ENCODE measurements around the gene F7. TPM values are rescaled to one million over a fixed set of nuclear protein-coding genes. Genes with fewer than 3 reads are reported as not detected.

Gene F7
- total and polyA plus RNA-seq, 2 donors (not counting 1 experiment from before 2014, with no cell fraction given): not detected

DNA sequence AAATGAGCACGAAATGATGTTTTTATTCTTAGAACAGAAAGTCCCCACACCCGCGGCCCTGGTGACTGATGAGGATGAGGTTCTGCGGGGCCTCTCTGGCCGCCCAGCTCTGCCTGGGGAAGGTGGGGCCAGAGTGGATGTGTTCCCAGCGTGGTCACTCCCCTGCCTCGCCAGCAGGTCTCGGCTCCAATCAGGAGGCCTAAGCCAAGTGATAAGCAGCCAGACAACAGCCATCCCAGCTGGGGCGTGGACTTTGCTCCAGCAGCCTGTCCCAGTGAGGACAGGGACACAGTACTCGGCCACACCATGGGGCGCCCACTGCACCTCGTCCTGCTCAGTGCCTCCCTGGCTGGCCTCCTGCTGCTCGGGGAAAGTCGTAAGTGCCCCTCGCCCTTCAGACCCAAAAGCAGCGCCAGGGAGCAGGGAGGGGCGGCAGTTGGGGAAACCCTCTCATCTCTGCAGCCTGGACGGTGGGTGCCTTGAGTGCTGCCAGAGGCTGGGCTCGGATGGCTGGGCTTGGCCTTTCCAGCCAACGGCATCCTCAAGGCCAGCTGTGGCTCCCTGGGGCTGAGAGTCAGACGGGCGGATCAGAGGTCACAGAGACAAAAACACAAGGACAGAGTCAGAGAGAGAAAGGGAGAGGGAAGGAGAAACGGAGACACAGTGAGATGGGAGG lies 17.1 kb downstream of the F7 start, which contains the start of gene F10:
F10 (plus strand) TSS at position 250 of the 676 bp plus-strand sequence; CDS start at position 307, 57 bp downstream.
- Mint-ChIP-seq H3K9me3 (ENCODE audit: insufficient read depth) (no peaks in the 10 kb centered on the region), H3K27ac (no peak within 1 kb of the TSS), H3K4me3 (no peak within 1 kb of the TSS), H3K4me1 (no peaks in the 10 kb centered on the region), H3K27me3 (peaks cover 18% of the 10 kb centered on the region)
- whole genome bisulfite sequencing (ENCODE audit: insufficient coverage): 83% methylated on average over 20 of the region's 23 CpGs
- ChIA-PET POLR2A (no interaction called here), CTCF (no interaction called here)
- intact Hi-C loops (cut with micrococcal nuclease): no loop called here
- H3K27ac ChIP-seq (ENCODE audit: low read length in 2 of 2): no peak within 1 kb of the TSS
- no peak for TF ChIP-seq EZH2 (IDR thresholded peaks at IDR 0.05; ENCODE audit: borderline replicate concordance, insufficient read depth, low read depth, low read length, poor library complexity, severe bottlenecking)
- TF ChIP-seq, protein P1, sequence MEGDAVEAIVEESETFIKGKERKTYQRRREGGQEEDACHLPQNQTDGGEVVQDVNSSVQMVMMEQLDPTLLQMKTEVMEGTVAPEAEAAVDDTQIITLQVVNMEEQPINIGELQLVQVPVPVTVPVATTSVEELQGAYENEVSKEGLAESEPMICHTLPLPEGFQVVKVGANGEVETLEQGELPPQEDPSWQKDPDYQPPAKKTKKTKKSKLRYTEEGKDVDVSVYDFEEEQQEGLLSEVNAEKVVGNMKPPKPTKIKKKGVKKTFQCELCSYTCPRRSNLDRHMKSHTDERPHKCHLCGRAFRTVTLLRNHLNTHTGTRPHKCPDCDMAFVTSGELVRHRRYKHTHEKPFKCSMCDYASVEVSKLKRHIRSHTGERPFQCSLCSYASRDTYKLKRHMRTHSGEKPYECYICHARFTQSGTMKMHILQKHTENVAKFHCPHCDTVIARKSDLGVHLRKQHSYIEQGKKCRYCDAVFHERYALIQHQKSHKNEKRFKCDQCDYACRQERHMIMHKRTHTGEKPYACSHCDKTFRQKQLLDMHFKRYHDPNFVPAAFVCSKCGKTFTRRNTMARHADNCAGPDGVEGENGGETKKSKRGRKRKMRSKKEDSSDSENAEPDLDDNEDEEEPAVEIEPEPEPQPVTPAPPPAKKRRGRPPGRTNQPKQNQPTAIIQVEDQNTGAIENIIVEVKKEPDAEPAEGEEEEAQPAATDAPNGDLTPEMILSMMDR (IDR thresholded peaks at IDR 0.05): no peak
- H3K36me3 ChIP-seq (replicated peaks in 1 of 2; ENCODE audit: control extremely low read depth in 1 of 2, control insufficient read depth in 1 of 2, extremely low read depth in 1 of 2, insufficient read depth in 2 of 2, low read length in 1 of 2): no peaks in the 10 kb centered on the region
- no peak for DNase-seq
- no peak within 1 kb of the TSS for H3K9ac ChIP-seq (ENCODE audit: low read length)
- H3K4me2 ChIP-seq (replicated peaks; ENCODE audit: low read depth, low read length, poor library complexity, severe bottlenecking): no peak within 1 kb of the TSS
- no peaks in the 10 kb centered on the region for H3K79me2 ChIP-seq (ENCODE audit: control insufficient read depth, insufficient read depth, low read length)
- H3K4me1 ChIP-seq (ENCODE audit: control insufficient read depth in 2 of 2, insufficient read depth in 2 of 2, low read length in 2 of 2): no peaks in the 10 kb centered on the region
- no peaks in the 10 kb centered on the region for H4K20me1 ChIP-seq (ENCODE audit: control insufficient read depth, insufficient read depth, low read length, poor library complexity, severe bottlenecking)
- no peaks in the 10 kb centered on the region for H3K9me3 ChIP-seq (ENCODE audit: control extremely low read depth in 1 of 3, control insufficient read depth in 2 of 3, insufficient read depth in 1 of 3, low read length in 2 of 3)
- H3K27me3 ChIP-seq (replicated peaks in 1 of 4; ENCODE audit: control extremely low read depth in 1 of 4, control insufficient read depth in 3 of 4, insufficient read depth in 4 of 4, low read length in 3 of 4): peaks cover 0 to under 1% (median 0%) of the 10 kb centered on the region in 4 experiments
- no peak for ATAC-seq (ENCODE audit: low read depth)
- no peak within 1 kb of the TSS for H3K4me3 ChIP-seq (ENCODE audit: control extremely low read depth in 1 of 5, extremely low read depth in 1 of 5, insufficient read depth in 1 of 5, low read depth in 2 of 5, low read length in 4 of 5)
- H2AFZ ChIP-seq (ENCODE audit: insufficient read depth, low read depth, low read length, poor library complexity, severe bottlenecking): no peak within 1 kb of the TSS

All from B cell (primary cell).